Stimulated activated CD4-positive, alpha-beta T cell treated with anti-CD3 and anti-CD28 coated beads, Interleukin-4, amount 100 ng/mL, for 1 hour (primary cell): ENCODE results near the gene LAMA4.

Experiments used
- DNase-seq: peaks from one replicate; pipeline ENCODE4 v3.0.0-alpha.2; 2020

The LAMA4 gene

GRCh38 chr6:112253841-112254816 lies at the start of gene LAMA4:
Gene LAMA4 (minus strand): TSS chr6:112254567. CDS start chr6:112254150, 417 bp downstream.
- peak; percentile 7 for DNase-seq

- DNase-seq = no peak
These were observed 47.9 kb upstream of the LAMA4 start for GRCh38 chr6:112302142-112302705.

GRCh38 chr6:112300896-112301295 lies 46.5 kb upstream of the LAMA4 start:
- DNase-seq = no peak

GRCh38 chr6:112298816-112299281 lies 44.5 kb upstream of the LAMA4 start:
- DNase-seq = no peak

GRCh38 chr6:112298021-112298745 lies 43.8 kb upstream of the LAMA4 start:
- DNase-seq = no peak

GRCh38 chr6:112296694-112297093 lies 42.3 kb upstream of the LAMA4 start:
- DNase-seq = no peak

- DNase-seq = no peak
These were observed 41.8 kb upstream of the LAMA4 start for GRCh38 chr6:112296122-112296521.

- no peak for DNase-seq
These were observed 36.9 kb upstream of the LAMA4 start for GRCh38 chr6:112291161-112291762.

- DNase-seq = no peak
These were observed 34.7 kb upstream of the LAMA4 start for GRCh38 chr6:112289038-112289566.

- no peak for DNase-seq
These were observed 34.1 kb upstream of the LAMA4 start for GRCh38 chr6:112288475-112288874.

- DNase-seq = no peak
These were observed 33.3 kb upstream of the LAMA4 start for GRCh38 chr6:112287577-112288225.

GRCh38 chr6:112286500-112287144 lies 32.3 kb upstream of the LAMA4 start:
- no peak for DNase-seq

- DNase-seq = no peak
These were observed 31.6 kb upstream of the LAMA4 start for GRCh38 chr6:112286010-112286409.

- no peak for DNase-seq
These were observed 30.2 kb upstream of the LAMA4 start for GRCh38 chr6:112284603-112285002.

- no peak for DNase-seq
These were observed 29.3 kb upstream of the LAMA4 start for GRCh38 chr6:112283621-112284020.

- no peak for DNase-seq
These were observed 27.7 kb upstream of the LAMA4 start for GRCh38 chr6:112281821-112282615.

GRCh38 chr6:112279031-112279935 lies 24.9 kb upstream of the LAMA4 start:
- no peak for DNase-seq

GRCh38 chr6:112275365-112275764 lies 21.0 kb upstream of the LAMA4 start:
- no peak for DNase-seq

GRCh38 chr6:112274774-112275173 lies 20.4 kb upstream of the LAMA4 start:
- no peak for DNase-seq

- DNase-seq = no peak
These were observed 18.4 kb upstream of the LAMA4 start for GRCh38 chr6:112272799-112273198.
